ENCODE measurements around the gene TEX51.

GRCh38 chr2:126878601-126879000, 20.1 kb upstream of the TEX51 start:
- TF ChIP-seq CTCF (IDR thresholded peaks at IDR 0.05), result no peak
- no peak for TF ChIP-seq POLR2A (IDR thresholded peaks at IDR 0.05)
- no peak for TF ChIP-seq EP300 (IDR thresholded peaks at IDR 0.05; ENCODE audit: low read depth)
- TF ChIP-seq POLR2AphosphoS5 (IDR thresholded peaks at IDR 0.05), result no peak
